ENCODE data around the gene ZSCAN29.
"Not testable (repeated sequence)": the region's sequence is repeated elsewhere in the genome, so short reads cannot be mapped to it uniquely, and the experiment has no call there.

Gene ZSCAN29

DNA sequence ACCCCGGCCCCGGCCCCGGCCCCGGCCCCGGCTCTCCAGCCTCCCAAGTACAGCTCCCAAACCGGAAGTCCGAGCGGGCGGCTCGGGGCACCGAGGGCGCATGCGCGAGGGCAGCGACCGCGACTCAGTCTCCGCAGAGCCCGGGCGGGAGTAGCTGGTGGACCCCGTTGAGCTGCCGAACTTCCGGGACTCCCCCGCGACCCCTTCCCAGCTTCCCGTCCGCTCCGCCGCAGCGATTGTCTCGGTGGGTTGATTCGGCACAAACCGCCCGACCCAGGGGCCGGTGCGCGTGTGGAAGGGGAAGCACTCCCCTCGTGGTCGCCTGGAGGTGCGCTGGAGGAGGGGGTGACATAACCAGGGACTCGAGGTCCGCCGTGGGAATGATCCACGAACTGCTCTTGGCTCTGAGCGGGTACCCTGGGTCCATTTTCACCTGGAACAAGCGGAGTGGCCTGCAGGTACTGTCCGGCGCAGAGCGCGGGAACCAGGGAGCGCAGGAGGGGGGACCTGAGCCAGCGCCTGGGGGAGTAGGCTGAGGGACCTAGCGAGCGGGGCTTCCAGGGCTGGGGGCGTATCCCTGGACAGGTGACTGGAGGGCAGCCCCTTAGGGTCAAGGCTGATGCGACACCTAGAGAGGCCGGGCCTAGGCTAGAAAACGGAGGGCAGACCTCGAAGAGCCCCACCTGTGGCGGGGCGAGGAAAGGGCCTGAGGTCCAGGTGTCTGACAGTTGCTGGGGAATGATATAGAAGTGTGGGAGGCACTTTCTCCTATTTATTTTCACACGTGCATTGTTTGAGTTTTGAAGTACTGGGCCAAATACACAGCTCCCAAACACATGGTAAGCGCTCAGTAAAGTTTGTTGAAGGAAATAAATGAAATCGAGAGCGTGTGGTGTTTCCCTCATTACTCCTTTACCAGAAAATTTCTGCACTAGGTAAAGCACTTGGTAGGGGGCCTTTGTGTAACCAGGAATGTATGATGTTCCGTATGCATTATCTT, at the start of gene ZSCAN29, which contains the start of gene TUBGCP4:
Gene ZSCAN29 (minus strand): TSS at position 69 of the 1,000 bp plus-strand sequence. CDS start 1,130 bp downstream, outside the sequence.
Gene TUBGCP4 (plus strand): TSS at position 127 of the 1,000 bp plus-strand sequence. CDS start 254 bp downstream, at position 381.
- DNase-seq (ENCODE audit: low spot score), result peak; percentile 85

DNA sequence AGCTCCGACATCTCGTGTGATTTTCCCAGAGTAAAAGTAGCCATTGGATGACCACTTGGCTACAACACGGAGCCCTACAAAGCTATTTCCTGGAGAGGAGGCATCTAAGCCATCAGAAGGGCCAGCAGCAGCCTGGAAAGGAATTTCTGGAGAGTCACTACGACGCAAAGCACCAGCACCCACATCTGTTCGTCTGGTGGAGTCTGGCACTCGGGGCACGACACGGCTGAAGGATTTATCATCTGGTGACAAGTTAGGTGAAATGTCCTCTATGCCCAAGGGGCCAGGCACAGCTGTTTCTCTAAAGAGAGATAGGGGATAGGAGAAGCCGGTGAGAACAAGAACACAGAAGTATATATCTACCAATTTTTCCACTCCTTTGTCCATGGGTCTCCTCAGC, 49.6 kb upstream of the ZSCAN29 start:
- DNase-seq (ENCODE audit: low spot score), result no peak

DNA sequence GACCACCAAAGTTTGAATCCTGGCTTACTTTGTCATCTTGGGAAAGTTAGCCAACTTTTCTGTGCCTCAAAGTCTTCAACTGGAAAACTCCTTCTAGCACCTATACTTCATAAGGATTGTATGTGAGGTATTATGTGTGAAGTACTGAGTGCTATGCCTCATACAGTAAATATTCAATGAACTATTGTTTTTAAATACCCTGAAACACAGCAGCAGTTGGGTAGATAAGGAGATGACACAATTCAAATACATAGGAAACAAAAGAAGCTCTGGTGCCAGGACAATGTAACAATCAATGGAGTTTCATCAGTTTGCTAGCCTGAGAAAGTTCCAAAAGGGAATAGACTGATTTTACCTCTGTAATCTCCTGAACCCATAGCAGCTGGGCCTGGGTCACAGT, 43.4 kb upstream of the ZSCAN29 start:
- DNase-seq (ENCODE audit: low spot score), result no peak

DNA sequence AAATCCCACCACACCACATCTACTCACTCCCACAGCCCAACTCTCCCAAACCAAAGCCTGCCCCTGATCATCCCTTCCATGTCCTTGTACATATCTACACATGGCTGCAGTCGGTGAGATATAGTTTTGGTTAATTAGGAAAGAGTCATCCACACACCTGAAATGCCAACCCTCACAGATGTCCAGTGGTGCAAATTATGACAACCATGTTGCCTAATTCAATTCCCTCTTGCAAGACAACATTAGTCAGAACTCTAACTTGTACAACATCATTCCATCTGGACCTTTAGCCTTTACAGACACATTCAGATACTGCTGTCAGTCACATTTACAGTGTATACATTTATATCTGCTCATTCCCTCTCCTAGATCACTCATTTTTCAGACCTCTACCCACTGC, 41.3 kb upstream of the ZSCAN29 start:
- DNase-seq (ENCODE audit: low spot score), result no peak

DNA sequence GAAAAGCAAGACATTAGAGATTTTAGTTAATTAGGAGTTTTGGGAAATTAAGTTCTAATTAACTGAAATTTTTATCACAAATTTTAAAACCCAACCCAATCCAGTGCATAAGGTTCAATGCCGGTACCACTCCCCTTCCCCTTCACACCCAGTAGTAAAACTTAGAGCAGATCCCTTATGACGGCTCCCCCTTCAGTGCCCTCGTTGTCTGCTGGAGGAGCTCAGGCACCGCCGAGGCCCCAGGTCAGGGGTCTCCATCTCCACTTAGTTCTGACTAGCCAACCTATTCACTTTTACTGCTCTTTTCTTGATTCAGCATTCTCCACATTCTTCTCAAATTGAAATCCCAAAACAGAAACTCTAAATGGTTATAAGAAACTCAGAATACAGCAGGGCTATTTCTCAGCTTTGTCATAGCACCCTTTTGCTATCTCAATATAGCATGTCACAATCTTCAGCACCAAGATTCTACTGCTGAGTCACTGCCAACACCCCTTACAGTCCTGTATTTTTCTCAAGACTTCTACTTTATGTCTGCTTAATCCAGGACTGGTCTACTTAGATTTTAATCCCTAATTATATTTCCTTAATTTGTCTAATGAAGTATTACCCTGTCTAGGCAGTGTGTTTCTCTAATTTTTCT, 39.9 kb upstream of the ZSCAN29 start:
- no peak for DNase-seq (ENCODE audit: low spot score)

DNA sequence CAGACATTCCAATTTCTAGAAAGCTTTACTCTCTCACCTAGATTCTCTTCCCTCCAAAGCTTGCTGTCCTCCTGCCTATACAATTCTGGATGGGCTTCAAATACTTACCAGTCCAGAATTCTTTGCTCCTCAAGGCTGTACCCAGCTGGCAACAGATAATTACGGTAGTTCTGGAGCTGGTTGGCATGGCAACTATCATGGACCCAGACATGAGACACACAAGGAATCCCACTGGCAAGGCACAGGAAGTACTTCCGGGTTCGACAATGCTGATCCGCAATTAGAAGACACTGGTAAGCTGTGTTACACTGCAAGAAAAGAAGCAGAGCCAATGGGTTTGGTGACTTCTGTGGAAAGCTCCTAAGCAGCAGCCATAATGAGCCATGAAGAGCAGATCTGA, 37.9 kb upstream of the ZSCAN29 start:
- no peak for DNase-seq (ENCODE audit: low spot score)

DNA sequence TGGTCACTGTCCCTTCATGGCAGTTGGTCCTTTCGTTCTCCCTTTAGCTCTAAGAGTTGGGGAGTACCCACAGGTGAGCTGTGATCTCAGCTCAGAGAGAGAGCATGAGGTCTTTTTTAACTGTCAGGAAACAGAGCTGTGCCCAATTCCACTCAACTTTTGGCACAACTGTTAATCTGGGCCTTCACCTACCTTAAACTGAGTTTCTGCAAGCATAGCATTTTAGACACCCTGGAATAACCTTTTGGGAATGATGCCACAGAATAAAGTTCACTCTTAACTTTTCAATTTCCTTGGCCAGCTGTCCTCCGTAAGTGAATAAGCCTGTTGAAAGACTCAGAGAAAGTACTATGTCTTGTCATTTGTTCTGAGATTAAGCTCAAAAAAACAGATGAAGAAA, 36.0 kb upstream of the ZSCAN29 start:
- no peak for DNase-seq (ENCODE audit: low spot score)

DNA sequence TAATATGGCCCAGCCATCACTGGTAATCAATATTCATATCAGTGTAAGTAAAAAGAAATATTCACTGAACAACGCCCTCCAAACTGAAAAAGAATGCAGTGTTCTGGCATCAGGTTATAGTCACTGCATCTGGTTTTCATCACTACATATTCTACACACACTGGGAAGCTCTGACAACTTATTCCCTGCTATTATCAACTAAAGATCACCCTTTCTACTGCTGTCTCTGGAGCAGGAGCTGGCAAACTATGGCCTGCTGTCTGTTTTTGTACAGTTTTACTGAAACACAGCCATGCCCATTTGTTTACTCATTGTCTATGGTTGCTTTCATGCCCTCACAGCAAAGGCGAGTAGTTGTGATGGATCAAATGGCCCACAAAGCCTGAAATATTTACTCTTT, 35.3 kb upstream of the ZSCAN29 start:
- no peak for DNase-seq (ENCODE audit: low spot score)

DNA sequence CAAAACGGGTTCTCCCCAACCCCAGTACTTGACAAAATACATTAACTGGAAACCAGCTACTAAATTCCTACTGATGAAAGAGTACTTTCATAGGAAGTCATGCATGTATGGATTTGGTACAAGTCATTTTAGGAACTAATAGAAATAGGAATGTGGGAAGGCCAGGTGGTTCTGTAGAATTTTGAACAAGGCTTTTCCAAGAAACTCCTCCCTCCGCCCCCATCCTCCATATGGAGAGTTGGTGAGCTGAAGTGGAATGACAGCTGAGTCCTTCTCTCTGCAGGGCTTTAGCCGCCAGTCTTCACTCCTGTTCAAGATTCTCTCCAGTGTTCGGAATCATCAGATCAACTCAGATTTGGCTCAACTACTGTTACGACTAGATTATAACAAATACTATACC, 33.3 kb upstream of the ZSCAN29 start:
- no peak for DNase-seq (ENCODE audit: low spot score)

DNA sequence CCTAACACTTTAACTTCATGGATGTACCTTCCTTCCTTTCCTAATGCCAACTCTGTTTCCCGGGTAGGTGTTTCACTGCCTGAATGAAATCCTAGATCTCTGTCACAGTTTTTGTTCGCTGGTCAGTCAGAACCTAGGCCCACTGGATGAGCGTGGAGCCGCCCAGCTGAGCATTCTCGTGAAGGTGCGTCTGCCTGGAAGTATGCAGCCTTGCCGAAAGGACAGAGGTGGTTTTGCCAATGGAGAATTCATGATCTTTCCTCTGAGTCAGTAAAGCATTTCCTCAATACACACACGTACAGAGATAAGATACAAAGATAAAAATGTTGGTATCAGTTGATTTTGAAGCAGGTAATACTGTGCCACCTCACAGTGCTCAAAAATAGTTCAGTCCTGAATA, 32.8 kb upstream of the ZSCAN29 start:
- no peak for DNase-seq (ENCODE audit: low spot score)

DNA sequence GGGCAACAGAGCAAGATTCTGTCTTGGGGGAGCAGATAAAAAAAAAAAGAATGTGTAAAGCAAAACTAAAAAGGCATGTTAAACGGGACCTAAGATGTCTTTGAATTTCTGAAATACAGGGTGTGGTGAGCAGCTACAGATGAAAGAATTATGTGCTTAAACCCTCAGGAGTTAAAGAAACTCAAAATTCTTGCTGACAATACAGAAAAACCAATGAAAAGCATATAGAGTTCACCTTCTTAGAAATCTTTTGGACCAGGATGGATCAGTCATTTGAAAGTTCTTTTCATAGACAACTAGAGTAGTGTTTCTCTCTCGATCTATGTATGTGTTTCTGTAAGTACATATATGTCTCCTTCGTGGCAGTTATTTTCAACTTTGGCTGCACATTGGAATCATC, 31.4 kb upstream of the ZSCAN29 start:
- no peak for DNase-seq (ENCODE audit: low spot score)

DNA sequence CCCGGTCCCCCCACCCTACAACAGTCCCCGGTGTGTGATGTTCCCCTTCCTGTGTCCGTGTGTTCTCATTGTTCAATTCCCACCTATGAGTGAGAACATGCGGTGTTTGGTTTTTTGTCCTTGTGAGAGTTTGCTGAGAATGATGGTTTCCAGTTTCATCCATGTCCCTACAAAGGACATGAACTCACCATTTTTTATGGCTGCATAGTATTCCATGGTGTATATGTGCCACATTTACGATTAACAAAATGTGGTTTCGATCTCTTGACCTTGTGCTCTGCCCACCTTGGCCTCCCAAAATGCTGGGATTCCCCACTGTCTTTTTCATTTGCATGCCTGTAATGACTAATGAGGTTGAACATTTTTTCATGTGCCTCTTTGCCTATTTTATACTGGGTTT, 22.7 kb upstream of the ZSCAN29 start:
- DNase-seq (ENCODE audit: low spot score), result not testable (repeated sequence)

DNA sequence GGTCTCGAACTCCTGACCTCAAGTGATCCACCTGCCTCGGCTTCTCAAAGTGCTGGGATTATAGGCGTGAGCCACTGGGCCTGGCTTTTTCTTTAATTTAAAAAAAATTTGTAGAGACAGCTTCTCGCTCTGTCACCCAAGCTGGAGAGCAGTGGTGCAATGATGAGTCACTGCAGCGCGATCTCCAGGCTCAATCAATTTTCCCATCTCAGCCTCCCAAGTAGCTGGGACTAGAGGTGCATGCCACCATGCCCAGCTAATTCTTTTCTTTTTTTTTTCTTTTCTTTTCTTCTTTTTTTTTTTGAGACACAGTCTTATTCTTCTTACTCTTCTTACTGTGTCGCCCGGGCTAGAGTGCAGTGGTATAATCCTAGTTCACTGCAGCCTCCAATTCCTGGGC, 19.9 kb upstream of the ZSCAN29 start:
- DNase-seq (ENCODE audit: low spot score), result peak; percentile 10

DNA sequence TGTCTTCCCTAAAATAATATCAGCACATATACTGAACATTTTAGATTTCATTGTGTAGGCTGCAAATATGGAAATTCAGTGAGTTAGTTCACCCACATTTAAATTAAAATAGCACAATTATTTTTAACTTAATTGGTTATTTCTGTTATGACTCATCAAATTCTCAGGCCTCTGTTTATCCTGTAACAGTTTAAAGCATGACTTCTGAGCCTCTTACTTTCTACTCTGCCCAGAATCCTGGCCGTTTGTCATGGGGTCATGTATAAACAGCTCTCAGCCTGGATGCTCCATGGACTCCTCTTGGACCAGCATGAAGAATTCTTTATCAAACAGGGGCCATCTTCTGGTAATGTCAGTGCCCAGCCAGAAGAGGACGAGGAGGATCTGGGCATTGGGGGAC, 12.2 kb upstream of the ZSCAN29 start:
- DNase-seq (ENCODE audit: low spot score), result no peak

DNA sequence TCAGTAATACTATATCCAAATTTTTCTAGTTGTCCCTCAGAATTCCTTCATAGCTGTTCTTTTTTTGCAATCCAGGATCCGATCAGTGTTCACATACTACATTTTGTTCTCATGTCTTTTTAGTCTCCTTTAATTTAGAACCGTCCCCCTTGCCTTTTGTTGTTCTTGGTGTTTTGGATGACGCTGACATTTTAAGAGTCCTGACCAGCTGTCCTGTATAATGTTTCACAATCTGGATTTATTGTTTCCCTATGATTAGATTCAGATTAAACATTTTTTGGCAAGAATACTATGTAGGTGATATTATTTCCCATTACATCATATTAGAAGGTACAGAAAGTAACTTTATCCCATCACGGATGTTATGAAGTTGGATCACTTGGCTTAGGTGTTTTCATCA, 11.5 kb upstream of the ZSCAN29 start:
- DNase-seq (ENCODE audit: low spot score), result no peak

DNA sequence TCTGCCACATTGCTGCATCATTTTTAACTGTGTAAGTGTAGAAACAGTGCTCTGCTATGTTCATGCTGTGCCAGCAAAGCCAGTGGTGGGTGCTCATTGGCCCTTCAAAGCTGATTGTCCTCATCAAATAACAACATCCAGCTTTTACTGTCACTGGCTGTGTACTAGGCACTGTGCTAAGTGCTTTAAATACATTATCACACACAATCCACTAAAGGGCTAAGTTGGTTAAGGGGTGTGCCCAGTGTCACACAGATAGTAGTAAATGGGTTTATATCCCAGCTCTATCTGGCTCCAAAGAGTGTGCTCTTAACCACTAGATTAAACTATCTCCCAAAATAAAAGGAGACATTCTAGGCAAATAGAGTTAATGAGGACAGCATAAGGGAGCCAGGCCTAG, 7.8 kb upstream of the ZSCAN29 start:
- no peak for DNase-seq (ENCODE audit: low spot score)

DNA sequence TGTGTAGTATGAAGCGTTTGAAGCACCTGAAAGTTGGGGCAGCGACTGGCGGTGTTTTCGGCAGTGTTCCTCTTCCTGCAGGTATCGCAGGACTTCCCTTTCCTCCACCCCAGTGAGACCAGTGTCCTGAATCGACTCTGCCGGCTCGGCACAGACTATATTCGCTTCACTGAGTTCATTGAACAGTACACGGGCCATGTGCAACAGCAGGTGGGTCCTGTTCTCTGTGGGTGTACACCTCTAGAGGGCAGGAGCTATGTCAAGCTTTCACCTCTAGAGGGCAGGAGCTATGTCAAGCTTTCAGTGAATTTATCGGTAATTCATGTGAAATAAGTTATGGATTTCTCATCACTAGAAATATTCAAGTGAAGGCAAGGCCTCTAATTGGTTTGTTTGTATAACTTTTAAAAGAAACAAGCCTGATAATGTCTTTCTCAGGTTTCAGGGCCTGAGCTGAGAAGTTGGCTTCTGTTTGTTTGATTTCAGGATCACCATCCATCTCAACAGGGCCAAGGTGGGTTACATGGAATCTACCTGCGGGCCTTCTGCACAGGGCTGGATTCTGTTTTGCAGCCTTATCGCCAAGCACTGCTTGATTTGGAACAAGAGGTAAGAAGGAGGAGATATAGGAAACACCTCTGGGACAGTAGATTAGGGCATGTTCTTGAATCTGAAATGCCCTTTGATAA, 5.3 kb upstream of the ZSCAN29 start:
- peak; percentile 45 for DNase-seq (ENCODE audit: low spot score)

DNA sequence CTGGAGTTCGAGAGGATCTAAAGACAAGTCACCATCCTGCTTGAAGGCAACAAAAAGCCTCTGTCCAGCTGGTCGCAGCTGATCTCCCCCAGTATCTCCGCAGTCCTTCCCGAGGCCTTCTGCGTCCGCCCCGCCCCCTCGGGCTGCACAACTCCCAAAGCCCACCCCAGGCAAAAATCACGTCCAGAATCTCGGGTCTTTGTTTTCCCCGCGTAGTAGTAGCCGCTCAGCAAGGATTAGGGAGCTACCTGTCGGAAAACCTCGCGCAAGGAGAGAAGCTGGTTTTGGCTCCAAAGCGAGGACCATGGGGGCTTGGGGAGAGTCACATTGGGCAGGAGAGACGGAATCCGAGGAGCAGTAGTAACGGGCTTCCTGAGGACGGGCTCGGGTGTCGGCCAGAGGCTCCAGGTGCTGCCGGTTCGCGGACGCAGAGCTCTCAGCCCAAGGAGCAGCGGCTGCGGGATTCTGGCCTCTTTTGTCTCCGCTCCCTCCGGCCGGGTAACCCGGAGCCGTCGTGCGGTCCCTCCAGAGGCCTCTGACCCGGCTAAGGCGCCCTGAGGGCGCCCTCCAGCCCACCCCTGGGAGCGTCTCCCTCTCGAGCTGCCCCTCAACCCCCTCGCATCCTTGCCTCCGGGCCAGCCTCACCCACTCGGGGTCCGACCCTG, 401 bp downstream of the ZSCAN29 start:
- DNase-seq (ENCODE audit: low spot score), result peak; percentile 18

DNA sequence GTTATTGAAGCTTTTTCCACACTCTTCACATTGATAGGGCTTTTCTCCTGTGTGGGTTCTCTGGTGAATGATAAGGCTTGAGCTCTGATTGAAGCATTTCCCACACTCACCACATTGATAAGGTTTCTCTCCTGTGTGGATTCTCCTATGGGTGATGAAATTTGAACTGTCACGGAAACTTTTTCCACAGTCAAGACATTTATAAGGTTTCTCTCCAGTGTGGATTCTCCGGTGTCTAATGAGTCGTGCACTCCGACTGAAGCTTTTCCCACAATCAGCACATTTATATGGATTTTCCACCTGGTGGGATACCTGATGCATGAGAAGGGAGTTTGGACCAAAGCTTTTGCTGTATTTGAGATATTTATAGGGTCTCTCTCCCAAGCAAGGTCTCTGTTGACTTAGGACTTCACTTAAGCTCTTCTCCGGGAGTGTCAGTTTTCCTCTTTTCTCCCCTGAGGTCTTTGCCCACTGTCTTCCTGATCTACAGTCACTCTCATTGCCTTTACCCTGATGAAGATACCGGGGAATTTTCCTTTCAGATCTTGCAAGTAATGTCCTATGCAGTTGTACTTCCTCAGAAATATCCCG, 9.4 kb downstream of the ZSCAN29 start:
- DNase-seq (ENCODE audit: low spot score), result no peak

DNA sequence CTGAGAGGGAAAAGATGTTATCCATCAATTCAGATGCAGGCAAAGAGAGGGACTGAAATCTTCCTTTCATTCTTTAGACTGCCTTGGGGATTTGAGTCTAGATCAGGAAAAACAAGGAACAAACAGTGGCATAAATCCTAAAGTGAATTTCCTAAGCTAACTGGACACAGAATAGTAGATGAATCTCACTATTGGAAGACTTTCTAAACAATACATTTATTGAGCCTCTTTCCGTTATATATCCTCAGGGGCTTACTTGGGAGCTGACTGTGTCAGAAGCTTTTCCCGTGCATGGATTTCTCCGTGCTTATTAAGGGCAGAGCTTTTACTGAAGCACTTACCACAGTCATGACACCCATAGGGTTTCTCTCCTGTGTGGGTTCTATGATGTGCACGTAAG, 10.0 kb downstream of the ZSCAN29 start:
- no peak for DNase-seq (ENCODE audit: low spot score)

DNA sequence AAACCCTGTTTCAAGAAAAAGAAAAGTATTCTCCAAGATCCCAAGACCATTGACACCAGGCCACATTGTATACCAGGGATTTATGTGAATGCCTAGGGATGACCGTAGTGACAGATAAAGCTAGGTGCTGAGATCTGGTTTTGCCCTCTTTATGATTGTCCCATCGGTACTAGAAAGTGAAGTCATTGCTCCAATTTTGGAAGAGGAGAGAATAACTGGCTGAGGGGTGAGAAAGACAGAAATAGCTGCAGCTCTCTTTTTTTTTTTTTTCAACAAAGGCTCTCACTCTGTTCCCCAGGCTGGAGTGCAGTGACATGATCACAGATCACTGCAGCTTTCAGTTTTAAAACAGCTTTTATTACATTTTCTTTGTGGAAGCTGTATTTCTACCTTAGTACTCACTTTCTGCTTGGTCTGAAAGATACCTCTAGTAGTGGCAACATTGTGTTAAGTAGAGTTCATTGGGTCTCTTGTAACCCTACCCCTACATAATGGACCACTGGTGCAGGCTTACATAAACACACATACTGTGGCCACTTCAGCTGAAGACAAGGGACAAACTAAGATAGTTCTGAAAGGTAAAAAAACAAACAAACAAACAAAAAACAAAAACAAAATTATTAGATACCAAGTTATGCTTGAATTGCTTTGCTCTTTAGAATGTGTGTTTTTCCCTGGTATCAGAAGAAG, 18.0 kb downstream of the ZSCAN29 start:
- no peak for DNase-seq (ENCODE audit: low spot score)

All from kidney tubule cell (primary cell).